Endodermal cell (in vitro differentiated cells): ENCODE measurements around the gene WASF2. TPM values are rescaled to one million over a fixed set of nuclear protein-coding genes. Genes with fewer than 3 reads are reported as not detected.

ENCODE experiments used
- DNase-seq: peaks from one replicate; pipeline ENCODE4 v3.0.0-alpha.2; 2017
- H3K27ac ChIP-seq: 2 replicates; pipeline ENCODE4 v1.5.1; 2013; ENCODE audit warnings: mild to moderate bottlenecking, low read depth, low read length, moderate library complexity
- H3K27me3 ChIP-seq: 2 replicates; pipeline ENCODE4 v1.6.1; 2013; ENCODE audit warnings: mild to moderate bottlenecking, low read length, moderate library complexity; ENCODE audit not compliant: insufficient read depth, control insufficient read depth, poor library complexity, severe bottlenecking
- H3K36me3 ChIP-seq: 2 replicates; pipeline ENCODE4 v1.7.0; 2013; ENCODE audit warnings: mild to moderate bottlenecking, low read length, moderate library complexity; ENCODE audit not compliant: control insufficient read depth, insufficient read depth
- H3K4me1 ChIP-seq: one replicate; pipeline ENCODE4 v1.7.0; 2013; ENCODE audit warnings: low read length; ENCODE audit not compliant: control insufficient read depth, insufficient read depth
- H3K4me3 ChIP-seq: 2 replicates; pipeline ENCODE4 v1.5.1; 2013; ENCODE audit warnings: mild to moderate bottlenecking, low read length, moderate library complexity
- H3K9ac ChIP-seq: 2 replicates; pipeline ENCODE4 v1.6.1; 2013; ENCODE audit warnings: mild to moderate bottlenecking, low read length, moderate library complexity; ENCODE audit not compliant: poor library complexity, severe bottlenecking; ENCODE audit errors: extremely low read depth
- H3K9me3 ChIP-seq: 2 replicates; pipeline ENCODE4 v1.6.1; 2013; ENCODE audit warnings: mild to moderate bottlenecking, low read length, moderate library complexity; ENCODE audit not compliant: control insufficient read depth
- H3K27ac Mint-ChIP-seq: 2 replicates; pipeline ENCODE4 v1.8.0; 2020; ENCODE audit warnings: mixed read lengths
- H3K27me3 Mint-ChIP-seq: 2 replicates; pipeline ENCODE4 v1.8.0; 2021; ENCODE audit warnings: mild to moderate bottlenecking, mixed read lengths; ENCODE audit not compliant: insufficient read depth
- H3K36me3 Mint-ChIP-seq: 2 replicates; pipeline ENCODE4 v1.8.0; 2020; ENCODE audit warnings: low read depth, mixed read lengths
- H3K4me1 Mint-ChIP-seq: 2 replicates; pipeline ENCODE4 v1.8.0; 2020; ENCODE audit warnings: mixed read lengths
- H3K4me3 Mint-ChIP-seq: 2 replicates; pipeline ENCODE4 v1.8.0; 2020; ENCODE audit warnings: mild to moderate bottlenecking, moderate library complexity, mixed read lengths
- H3K9me3 Mint-ChIP-seq: 2 replicates; pipeline ENCODE4 v1.8.0; 2020; ENCODE audit warnings: mild to moderate bottlenecking, mixed read lengths
- WGBS, 2 experiments: methylation state at CpG; one replicate each; pipeline versions ENCODE4 v1.1.5 to v1.1.7; 2013; ENCODE audit warnings: missing lambda C conversion rate in 2 of 2, mixed read lengths in 1 of 2; ENCODE audit not compliant: insufficient coverage in 1 of 2, insufficient read length in 1 of 2; 5-methylcytosine and 5-hydroxymethylcytosine counted together
- total RNA-seq, 2 donors: library from RNA; stranded (reverse); fragmentation: NEBNext Ultra II Directional in 1 of 2; extraction: Animal tissue kit (Norgen Biotek cat#: 25700) in 1 of 2; gene quantifications; 2 replicates in 1 of 2; 3 replicates in 1 of 2; pipeline ENCODE4 v1.2.1, GENCODE V29; 2021
- TF ChIP-seq, protein P1 (sequence below): fragments of 200-600 bp; sonication (generic); conservative IDR thresholded peaks from 2 replicates; pipeline ENCODE4 v1.5.0; 2021; ENCODE audit warnings: antibody characterized with exemption, mild to moderate bottlenecking

The WASF2 gene
- total RNA-seq, 2 donors from 2014 or later, result 90.0 to 98.8 TPM

DNA sequence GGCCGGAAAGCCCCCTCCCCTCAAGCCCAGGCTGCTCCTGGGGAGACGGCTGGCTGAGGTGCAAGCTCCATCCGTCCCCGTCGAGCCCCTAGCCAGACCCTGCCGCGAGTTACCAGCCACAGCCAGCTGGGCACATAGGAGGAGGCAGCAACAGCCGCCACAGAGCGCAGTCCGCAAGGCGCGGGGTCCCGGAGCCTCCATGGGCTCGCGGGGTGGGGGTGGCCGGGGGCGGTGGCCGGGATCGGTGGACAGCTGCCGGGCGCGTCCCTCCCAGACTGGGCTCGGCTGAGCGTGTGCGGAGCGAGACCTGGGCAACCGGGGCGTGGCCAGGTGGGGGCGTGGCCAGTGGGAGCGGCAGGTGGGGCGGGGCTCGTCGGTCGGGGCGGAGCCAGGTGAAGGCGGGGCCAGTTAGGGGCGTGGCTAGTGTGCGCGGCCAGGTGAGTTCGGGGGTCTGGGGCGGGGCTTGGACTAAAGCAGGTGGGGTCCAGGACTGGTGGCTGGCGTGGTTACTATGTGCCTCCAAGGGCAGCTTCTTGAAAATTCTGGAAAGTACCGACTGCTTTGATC, 106.8 kb downstream of the WASF2 start, which contains the start of gene CD164L2:
TSS of gene CD164L2 (minus strand) at position 295 of the 567 bp plus-strand sequence. CDS start at position 201, 94 bp downstream.
- no peak within 1 kb of the TSS for H3K4me3 ChIP-seq
- no peak within 1 kb of the TSS for H3K27ac ChIP-seq
- DNase-seq, result peak; percentile 97
- no peaks in the 10 kb centered on the region for H3K36me3 ChIP-seq
- no peaks in the 10 kb centered on the region for H3K9me3 ChIP-seq
- Mint-ChIP-seq H3K9me3 (no peaks in the 10 kb centered on the region), H3K27ac (no peak within 1 kb of the TSS), H3K4me3 (peak within 1 kb of the TSS; percentile 44), H3K36me3 (no peaks in the 10 kb centered on the region), H3K27me3 (peaks cover 32% of the 10 kb centered on the region), H3K4me1 (no peaks in the 10 kb centered on the region)
- TF ChIP-seq, protein P1, sequence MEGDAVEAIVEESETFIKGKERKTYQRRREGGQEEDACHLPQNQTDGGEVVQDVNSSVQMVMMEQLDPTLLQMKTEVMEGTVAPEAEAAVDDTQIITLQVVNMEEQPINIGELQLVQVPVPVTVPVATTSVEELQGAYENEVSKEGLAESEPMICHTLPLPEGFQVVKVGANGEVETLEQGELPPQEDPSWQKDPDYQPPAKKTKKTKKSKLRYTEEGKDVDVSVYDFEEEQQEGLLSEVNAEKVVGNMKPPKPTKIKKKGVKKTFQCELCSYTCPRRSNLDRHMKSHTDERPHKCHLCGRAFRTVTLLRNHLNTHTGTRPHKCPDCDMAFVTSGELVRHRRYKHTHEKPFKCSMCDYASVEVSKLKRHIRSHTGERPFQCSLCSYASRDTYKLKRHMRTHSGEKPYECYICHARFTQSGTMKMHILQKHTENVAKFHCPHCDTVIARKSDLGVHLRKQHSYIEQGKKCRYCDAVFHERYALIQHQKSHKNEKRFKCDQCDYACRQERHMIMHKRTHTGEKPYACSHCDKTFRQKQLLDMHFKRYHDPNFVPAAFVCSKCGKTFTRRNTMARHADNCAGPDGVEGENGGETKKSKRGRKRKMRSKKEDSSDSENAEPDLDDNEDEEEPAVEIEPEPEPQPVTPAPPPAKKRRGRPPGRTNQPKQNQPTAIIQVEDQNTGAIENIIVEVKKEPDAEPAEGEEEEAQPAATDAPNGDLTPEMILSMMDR, result no peak
- 12 to 21% methylated on average over 12 to 43 of the region's 43 CpGs for WGBS, 2 experiments
- peaks cover 21% of the 10 kb centered on the region for H3K27me3 ChIP-seq
- H3K4me1 ChIP-seq, result no peaks in the 10 kb centered on the region
- no peak within 1 kb of the TSS for H3K9ac ChIP-seq

DNA sequence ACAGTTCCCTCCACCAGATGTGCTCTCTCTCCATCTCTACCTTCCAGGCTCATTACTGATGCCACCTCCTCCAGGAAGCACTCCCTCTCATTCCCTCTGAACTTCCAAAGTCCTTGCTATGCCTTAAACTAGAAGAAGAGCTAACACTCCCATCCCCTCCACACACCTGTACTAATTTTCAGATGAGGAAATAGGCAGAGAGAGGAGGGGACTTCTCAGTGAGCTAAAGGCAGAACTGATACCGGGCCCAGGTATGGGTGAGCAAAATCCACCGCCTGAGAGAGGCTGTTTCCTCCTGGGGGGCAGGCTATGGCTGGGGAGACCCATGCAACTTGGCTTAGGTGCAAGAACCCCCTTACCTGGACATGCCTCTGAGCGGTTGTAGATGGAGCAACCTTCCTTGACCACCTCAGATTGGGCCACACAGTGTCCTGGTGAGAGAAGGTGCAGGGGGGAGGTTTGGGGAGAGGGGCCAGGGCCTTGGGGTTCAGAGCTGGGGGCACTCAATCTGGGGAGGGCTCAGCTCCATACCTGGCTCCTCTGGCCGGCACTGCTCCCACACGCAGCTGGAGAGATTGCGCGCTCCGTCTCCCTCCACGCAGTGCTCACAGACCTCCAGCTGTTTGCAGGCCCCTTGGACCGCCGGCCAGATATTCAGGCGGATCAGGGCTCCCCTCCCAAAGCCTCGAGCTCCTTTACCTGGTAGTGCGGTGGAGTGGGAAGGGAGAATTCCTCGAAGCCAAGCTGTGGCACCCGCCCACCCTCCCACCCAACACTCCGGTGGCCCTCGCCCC, 107.8 kb downstream of the WASF2 start:
- WGBS, 2 experiments, result 66 to 83% methylated on average over 6 to 16 of the region's 18 CpGs
- Histone ChIP-seq H3K9ac (no peak overlapping the region), H3K4me1 (no peaks in the 10 kb centered on the region), H3K4me3 (no peak overlapping the region), H3K27me3 (peaks cover 21% of the 10 kb centered on the region), H3K36me3 (no peaks in the 10 kb centered on the region), H3K27ac (no peak overlapping the region), H3K9me3 (no peaks in the 10 kb centered on the region)
- TF ChIP-seq, protein P1, result no peak
- Mint-ChIP-seq H3K4me1 (no peaks in the 10 kb centered on the region), H3K36me3 (no peaks in the 10 kb centered on the region), H3K27ac (no peak overlapping the region), H3K27me3 (peaks cover 32% of the 10 kb centered on the region), H3K4me3 (peak overlapping the region; percentile 44), H3K9me3 (no peaks in the 10 kb centered on the region)
- DNase-seq, result no peak

DNA sequence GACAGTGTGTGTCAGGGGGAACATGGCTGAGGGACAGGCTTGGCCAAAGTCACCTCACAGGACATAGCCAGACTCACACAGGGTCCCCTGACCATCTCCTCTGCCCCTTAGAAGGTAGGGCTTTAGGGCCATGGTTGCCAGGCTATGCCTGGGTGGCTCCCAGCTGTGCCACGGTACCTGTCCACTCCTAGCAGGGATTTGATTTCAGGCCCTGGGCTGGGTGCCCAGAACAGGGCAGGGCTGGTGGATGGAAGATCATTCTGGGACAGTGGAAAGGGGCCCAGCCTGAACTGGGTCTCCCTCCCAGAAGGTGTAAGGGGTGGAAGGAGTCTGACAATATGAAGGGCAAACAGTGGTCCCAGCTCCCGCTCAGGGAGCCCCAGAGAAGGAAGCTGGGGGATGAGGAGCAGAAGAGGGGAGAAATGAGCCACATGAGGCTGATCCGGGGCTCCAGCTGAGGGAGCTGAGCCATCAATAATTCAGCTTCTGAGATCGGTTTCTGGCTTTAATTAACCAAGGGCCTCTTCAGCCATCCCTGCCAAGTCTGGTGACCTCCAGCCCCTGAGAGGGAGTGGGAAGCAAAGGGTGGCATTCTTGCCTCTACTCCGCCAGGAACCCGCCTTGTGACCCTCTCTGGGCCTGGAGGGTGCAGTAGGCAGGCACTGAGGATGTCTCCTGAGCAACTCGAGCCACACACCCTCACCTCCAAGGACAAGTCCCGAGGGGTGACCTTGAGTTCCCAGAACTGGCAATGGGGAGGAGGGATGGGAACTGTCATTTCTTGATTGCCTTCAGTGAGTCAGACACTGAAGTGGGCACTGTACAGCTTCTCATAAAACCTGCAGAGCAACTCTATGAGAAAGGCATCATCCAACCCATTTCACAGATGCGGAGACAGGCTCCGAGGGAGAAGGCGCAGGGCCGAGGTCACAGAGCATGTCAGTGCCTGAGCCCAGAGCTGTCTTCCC, 108.9 kb downstream of the WASF2 start:
- no peaks in the 10 kb centered on the region for H3K4me1 Mint-ChIP-seq
- WGBS, 2 experiments, result 91 to 92% methylated on average over 9 to 12 of the region's 12 CpGs
- no peaks in the 10 kb centered on the region for H3K36me3 Mint-ChIP-seq
- H3K9me3 Mint-ChIP-seq, result no peaks in the 10 kb centered on the region
- no peak overlapping the region for H3K9ac ChIP-seq
- H3K27ac Mint-ChIP-seq, result no peak overlapping the region
- H3K9me3 ChIP-seq, result no peaks in the 10 kb centered on the region
- no peaks in the 10 kb centered on the region for H3K36me3 ChIP-seq
- H3K27me3 ChIP-seq, result peaks cover 21% of the 10 kb centered on the region
- TF ChIP-seq, protein P1, result no peak
- H3K27ac ChIP-seq, result no peak overlapping the region
- H3K4me1 ChIP-seq, result no peaks in the 10 kb centered on the region
- peaks cover 25% of the 10 kb centered on the region for H3K27me3 Mint-ChIP-seq
- DNase-seq, result no peak
- H3K4me3 Mint-ChIP-seq, result no peak overlapping the region
- H3K4me3 ChIP-seq, result no peak overlapping the region
